Ectodermal cell (in vitro differentiated cells): Measurements from ENCODE around the gene GRK5.
"Not testable (repeated sequence)": the region's sequence is repeated elsewhere in the genome, so short reads cannot be mapped to it uniquely, and the experiment has no call there.

ENCODE experiments used
- H3K27ac ChIP-seq: 2 replicates; pipeline ENCODE4 v1.7.0; 2013; ENCODE audit warnings: mild to moderate bottlenecking, low read depth, low read length; ENCODE audit not compliant: insufficient read depth, poor library complexity, severe bottlenecking
- H3K27me3 ChIP-seq: 2 replicates; pipeline ENCODE4 v1.7.0; 2013; ENCODE audit warnings: mild to moderate bottlenecking, low read length; ENCODE audit not compliant: insufficient read depth, control insufficient read depth, poor library complexity, severe bottlenecking
- H3K36me3 ChIP-seq: one replicate; pipeline ENCODE4 v1.7.0; 2013; ENCODE audit warnings: low read length; ENCODE audit not compliant: control insufficient read depth, insufficient read depth
- H3K4me1 ChIP-seq: one replicate; pipeline ENCODE4 v1.7.0; 2013; ENCODE audit warnings: low read length; ENCODE audit not compliant: control insufficient read depth, insufficient read depth
- H3K4me3 ChIP-seq: 2 replicates; pipeline ENCODE4 v1.7.0; 2013; ENCODE audit warnings: low read depth, low read length, control low read depth; ENCODE audit not compliant: insufficient read depth
- H3K9me3 ChIP-seq: 2 replicates; pipeline ENCODE4 v1.7.0; 2013; ENCODE audit warnings: mild to moderate bottlenecking, low read length, moderate library complexity; ENCODE audit not compliant: control insufficient read depth
- WGBS, 2 experiments: methylation state at CpG; one replicate each; pipeline ENCODE4 v1.1.7; 2013; ENCODE audit warnings: missing lambda C conversion rate in 2 of 2; 5-methylcytosine and 5-hydroxymethylcytosine counted together

Gene GRK5

DNA sequence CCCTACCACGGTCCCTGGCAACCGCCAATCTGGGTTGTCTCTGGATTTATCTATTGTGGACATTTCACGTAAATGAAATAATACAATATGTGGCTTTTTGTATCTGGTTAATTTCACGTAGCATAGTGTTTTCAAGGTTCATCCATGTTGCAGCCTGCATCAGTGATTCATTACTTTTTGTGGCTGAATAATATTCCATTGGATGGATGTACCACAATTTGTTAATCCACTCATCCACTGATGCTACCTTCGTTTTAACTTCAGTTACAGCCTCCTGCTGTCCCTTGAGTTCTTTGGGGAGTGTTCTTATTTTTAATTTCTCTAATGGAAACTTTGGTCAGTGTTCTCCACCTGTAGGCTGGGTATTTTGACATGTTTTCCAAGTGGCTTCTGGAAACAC, 49.5 kb downstream of the GRK5 start:
- 95% methylated on average over 4 to 5 of the region's 5 CpGs for WGBS, 2 experiments
- Histone ChIP-seq H3K27ac (no peak overlapping the region), H3K27me3 (no peaks in the 10 kb centered on the region), H3K9me3 (no peaks in the 10 kb centered on the region), H3K4me3 (no peak overlapping the region), H3K36me3 (no peaks in the 10 kb centered on the region), H3K4me1 (peaks cover 27% of the 10 kb centered on the region)

GRCh38 chr10:119257899-119258419, 50.6 kb downstream of the GRK5 start:
- Histone ChIP-seq H3K4me3 (no peak overlapping the region), H3K4me1 (peaks cover 23% of the 10 kb centered on the region), H3K9me3 (no peaks in the 10 kb centered on the region), H3K27ac (no peak overlapping the region), H3K36me3 (peaks cover 3% of the 10 kb centered on the region), H3K27me3 (no peaks in the 10 kb centered on the region)
- 88 to 93% methylated on average over 4 of the region's 4 CpGs for WGBS, 2 experiments

- no peaks in the 10 kb centered on the region for H3K9me3 ChIP-seq
- H3K27me3 ChIP-seq = no peaks in the 10 kb centered on the region
- WGBS, 2 experiments = 92 to 98% methylated on average over 3 of the region's 3 CpGs
These were observed 52.0 kb downstream of the GRK5 start for GRCh38 chr10:119259345-119259744.

GRCh38 chr10:119261016-119261415, 53.6 kb downstream of the GRK5 start:
- not testable (repeated sequence) for H3K4me1 ChIP-seq, H3K27ac ChIP-seq, H3K27me3 ChIP-seq, H3K4me3 ChIP-seq, H3K9me3 ChIP-seq, H3K36me3 ChIP-seq
- WGBS, 2 experiments = 88 to 92% methylated on average over 21 to 26 of the region's 34 CpGs

More at GRCh38 chr10:119259345-119259744, 52.0 kb downstream of the GRK5 start:
- Histone ChIP-seq H3K4me3 (no peak overlapping the region), H3K36me3 (peaks cover 3% of the 10 kb centered on the region), H3K4me1 (peaks cover 9% of the 10 kb centered on the region), H3K27ac (no peak overlapping the region)

DNA sequence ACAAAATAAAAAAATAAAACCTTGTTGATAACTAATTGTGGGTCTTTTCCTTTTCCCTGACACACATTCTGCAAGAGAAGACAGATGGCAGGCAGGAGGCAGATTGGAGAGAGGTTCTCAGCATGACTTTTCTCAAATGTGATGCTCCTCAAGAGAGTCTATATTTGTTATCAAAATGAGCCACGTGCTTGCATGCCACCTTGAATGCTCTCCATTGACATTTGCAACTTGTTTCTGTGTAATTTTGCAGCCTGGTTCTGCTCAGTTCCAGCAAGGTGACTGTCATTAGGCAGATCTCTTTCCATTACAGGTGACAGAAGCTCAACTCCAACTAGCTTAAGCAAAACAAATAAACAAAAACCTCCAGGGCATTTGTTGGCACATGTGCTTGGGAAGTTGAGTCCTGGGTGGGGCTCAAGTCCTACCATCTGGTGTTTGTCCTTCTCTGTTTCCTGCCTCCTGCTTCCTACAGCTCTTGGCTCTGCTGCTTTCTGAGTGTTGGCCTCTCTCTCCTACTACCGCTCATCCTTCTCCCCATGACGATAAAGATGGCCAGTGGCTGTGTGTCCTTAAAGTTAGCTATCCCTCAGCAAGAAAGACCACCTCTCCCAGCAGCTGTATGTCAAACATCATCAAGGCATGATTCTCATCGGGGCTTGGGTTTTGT, 56.7 kb downstream of the GRK5 start:
- peaks cover 7% of the 10 kb centered on the region for H3K4me1 ChIP-seq
- H3K36me3 ChIP-seq = peaks cover 3% of the 10 kb centered on the region
- H3K27ac ChIP-seq = no peak overlapping the region
- H3K9me3 ChIP-seq = no peaks in the 10 kb centered on the region
- no peak overlapping the region for H3K4me3 ChIP-seq
- H3K27me3 ChIP-seq = no peaks in the 10 kb centered on the region
- 92 to 93% methylated on average over 4 of the region's 4 CpGs for WGBS, 2 experiments

- Histone ChIP-seq H3K9me3 (no peaks in the 10 kb centered on the region), H3K4me1 (peaks cover 7% of the 10 kb centered on the region), H3K27me3 (no peaks in the 10 kb centered on the region), H3K36me3 (peaks cover 3% of the 10 kb centered on the region), H3K27ac (no peak overlapping the region), H3K4me3 (no peak overlapping the region)
- WGBS, 2 experiments = 94 to 96% methylated on average over 6 of the region's 6 CpGs
These were observed 58.3 kb downstream of the GRK5 start for GRCh38 chr10:119265691-119266090.

DNA sequence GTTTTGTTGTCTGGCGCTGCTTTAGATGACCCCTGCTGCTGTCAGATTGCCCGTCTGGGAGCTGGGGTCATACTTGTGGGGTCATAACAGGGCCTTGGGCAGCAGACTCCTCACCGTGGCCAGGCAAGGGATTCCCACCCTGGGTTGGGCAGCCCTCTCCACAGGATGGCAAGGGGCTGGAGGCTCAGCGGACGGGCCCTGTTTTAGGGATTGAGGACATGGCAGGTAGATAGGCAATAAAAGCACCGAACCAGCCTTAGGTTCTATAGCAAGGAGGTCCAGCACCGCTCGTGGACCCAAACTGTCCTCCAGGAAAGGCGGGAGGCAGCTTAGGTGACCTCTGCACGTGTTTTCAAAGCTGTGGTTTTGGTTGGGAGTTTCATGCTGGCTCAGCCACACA, 60.0 kb downstream of the GRK5 start:
- WGBS, 2 experiments = 84 to 88% methylated on average over 10 of the region's 10 CpGs
- Histone ChIP-seq H3K4me3 (no peak overlapping the region), H3K27ac (no peak overlapping the region), H3K36me3 (peaks cover 2% of the 10 kb centered on the region), H3K27me3 (no peaks in the 10 kb centered on the region), H3K9me3 (no peaks in the 10 kb centered on the region), H3K4me1 (peaks cover 7% of the 10 kb centered on the region)

- Histone ChIP-seq H3K9me3 (no peaks in the 10 kb centered on the region), H3K4me1 (peaks cover 7% of the 10 kb centered on the region), H3K27me3 (no peaks in the 10 kb centered on the region), H3K36me3 (no peaks in the 10 kb centered on the region), H3K4me3 (no peak overlapping the region), H3K27ac (no peak overlapping the region)
- 97 to 99% methylated on average over 7 of the region's 7 CpGs for WGBS, 2 experiments
These were observed 61.1 kb downstream of the GRK5 start for GRCh38 chr10:119268428-119268827.

DNA sequence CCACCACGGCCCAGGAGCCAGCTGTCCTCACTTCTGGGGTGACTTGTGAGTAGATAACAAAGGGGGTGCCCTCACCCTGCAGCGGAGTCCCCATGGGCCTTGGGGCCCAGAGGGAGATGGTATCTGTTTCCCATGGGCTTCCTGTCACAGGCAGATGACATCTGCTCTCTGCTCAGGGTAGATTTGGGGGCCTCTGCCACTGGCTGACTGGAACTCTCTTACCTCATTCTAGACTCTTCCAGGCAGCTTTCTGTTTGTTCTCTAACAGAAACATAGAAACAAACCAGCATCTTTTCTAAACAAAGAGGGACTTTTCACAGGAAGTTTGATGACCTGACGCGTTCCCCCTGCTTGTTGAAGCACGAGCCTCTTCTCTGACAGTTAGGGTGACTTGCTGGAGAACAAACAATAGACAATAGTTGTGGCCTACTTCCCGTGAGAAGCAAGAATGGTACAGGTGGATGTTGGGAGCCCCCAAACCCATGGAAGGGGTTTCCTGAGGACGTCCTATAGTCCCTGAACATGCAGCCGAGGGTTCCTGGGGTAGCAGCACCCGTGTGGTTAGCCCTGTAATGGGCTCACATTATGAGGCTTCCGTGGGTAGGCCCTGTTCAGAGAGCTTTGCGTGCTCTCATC, 61.6 kb downstream of the GRK5 start:
- Histone ChIP-seq H3K27ac (no peak overlapping the region), H3K9me3 (no peaks in the 10 kb centered on the region), H3K4me3 (no peak overlapping the region), H3K4me1 (peaks cover 7% of the 10 kb centered on the region), H3K36me3 (no peaks in the 10 kb centered on the region), H3K27me3 (no peaks in the 10 kb centered on the region)
- 85 to 86% methylated on average over 11 of the region's 11 CpGs for WGBS, 2 experiments

GRCh38 chr10:119269737-119270136, 62.4 kb downstream of the GRK5 start:
- no peaks in the 10 kb centered on the region for H3K36me3 ChIP-seq
- no peak overlapping the region for H3K4me3 ChIP-seq
- peaks cover 7% of the 10 kb centered on the region for H3K4me1 ChIP-seq
- no peak overlapping the region for H3K27ac ChIP-seq
- no peaks in the 10 kb centered on the region for H3K9me3 ChIP-seq
- WGBS, 2 experiments = 93 to 97% methylated on average over 3 of the region's 3 CpGs
- no peaks in the 10 kb centered on the region for H3K27me3 ChIP-seq
